SU-DHL-6 (cell line): ENCODE data around the gene FRG2.
"Not testable (repeated sequence)": the region's sequence is repeated elsewhere in the genome, so short reads cannot be mapped to it uniquely, and the experiment has no call there.

Experiments used
- EZH2phosphoT487 ChIP-seq: fragments of 200-600 bp; sonication (generic), shearing (Covaris generic); conservative IDR thresholded peaks from 2 replicates; pipeline ENCODE4 v1.6.1; 2018; ENCODE audit warnings: mild to moderate bottlenecking, antibody characterized with exemption, low read length, moderate library complexity, mixed read lengths
- TF ChIP-seq, protein P1 (sequence below): fragments of 200-600 bp; sonication (generic); IDR thresholded peaks from one replicate; pipeline ENCODE4 v1.5.1; 2017; ENCODE audit warnings: antibody characterized with exemption, mild to moderate bottlenecking, low read length, moderate library complexity; ENCODE audit not compliant: insufficient read depth, poor library complexity, severe bottlenecking

GRCh38 chr4:189984661-189985060 is 42.4 kb downstream of the FRG2 start:
- TF ChIP-seq, protein P1, sequence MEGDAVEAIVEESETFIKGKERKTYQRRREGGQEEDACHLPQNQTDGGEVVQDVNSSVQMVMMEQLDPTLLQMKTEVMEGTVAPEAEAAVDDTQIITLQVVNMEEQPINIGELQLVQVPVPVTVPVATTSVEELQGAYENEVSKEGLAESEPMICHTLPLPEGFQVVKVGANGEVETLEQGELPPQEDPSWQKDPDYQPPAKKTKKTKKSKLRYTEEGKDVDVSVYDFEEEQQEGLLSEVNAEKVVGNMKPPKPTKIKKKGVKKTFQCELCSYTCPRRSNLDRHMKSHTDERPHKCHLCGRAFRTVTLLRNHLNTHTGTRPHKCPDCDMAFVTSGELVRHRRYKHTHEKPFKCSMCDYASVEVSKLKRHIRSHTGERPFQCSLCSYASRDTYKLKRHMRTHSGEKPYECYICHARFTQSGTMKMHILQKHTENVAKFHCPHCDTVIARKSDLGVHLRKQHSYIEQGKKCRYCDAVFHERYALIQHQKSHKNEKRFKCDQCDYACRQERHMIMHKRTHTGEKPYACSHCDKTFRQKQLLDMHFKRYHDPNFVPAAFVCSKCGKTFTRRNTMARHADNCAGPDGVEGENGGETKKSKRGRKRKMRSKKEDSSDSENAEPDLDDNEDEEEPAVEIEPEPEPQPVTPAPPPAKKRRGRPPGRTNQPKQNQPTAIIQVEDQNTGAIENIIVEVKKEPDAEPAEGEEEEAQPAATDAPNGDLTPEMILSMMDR: not testable (repeated sequence)
- not testable (repeated sequence) for TF ChIP-seq EZH2phosphoT487
